A549 (cell line): ENCODE measurements around the gene TNK1. TPM values are rescaled to one million over a fixed set of nuclear protein-coding genes. Genes with fewer than 3 reads are reported as not detected.

ENCODE experiments used
- ATAC-seq, 2 experiments: fragments of 200-7000 bp in 1 of 2; fragments of >200 bp in 1 of 2; cut with Nextera tagmentation in 1 of 2; cut with Tn5 transposase in 1 of 2; 3 replicates each; pipeline versions ENCODE4 v1.8.0 to v1.9.1; 2018 to 2020; ENCODE audit warnings: mild to moderate bottlenecking in 1 of 2, moderate library complexity in 1 of 2
- CTCF ChIA-PET: fragments of 300-600 bp; sonication (Branson Sonifier 250); formaldehyde crosslinking; extraction: SDS; loops from one replicate; lab custom pipeline; 2021; ENCODE audit warnings: antibody characterized with exemption, inconsistent platforms; lab: Yijun Ruan, JAX
- POLR2A ChIA-PET: fragments of 350-600 bp; formaldehyde crosslinking; extraction: SDS; loops from one replicate; lab custom pipeline; 2021; ENCODE audit warnings: antibody characterized with exemption, inconsistent platforms; lab: Yijun Ruan, JAX
- DNase-seq, 2 experiments: peaks; one replicate each; pipeline versions ENCODE4 v3.0.0 to v3.0.0-alpha.2; 2011 to 2016; ENCODE audit warnings: low read depth in 1 of 2, low spot score in 1 of 2
- FAIRE-seq: peaks from 2 replicates; lab custom pipeline; 2011; peaks lifted over from hg19 to GRCh38; lab: Jason Lieb, UNC
- H3K27ac ChIP-seq, 2 experiments: fragments of >200 bp; sonication (Bioruptor Twin); formaldehyde crosslinking; 3 replicates each; pipeline ENCODE4 v1.5.1; 2016 to 2017
- H3K4me1 ChIP-seq: fragments of >200 bp; sonication (Bioruptor Twin); formaldehyde crosslinking; 3 replicates; pipeline ENCODE4 v1.6.1; 2016
- H3K4me2 ChIP-seq: fragments of >200 bp; sonication (Bioruptor Twin); formaldehyde crosslinking; 3 replicates; pipeline ENCODE4 v1.6.1; 2016
- H3K4me3 ChIP-seq: fragments of >200 bp; sonication (Bioruptor Twin); formaldehyde crosslinking; 3 replicates; pipeline ENCODE4 v1.5.1; 2016
- H3K9me3 ChIP-seq: fragments of >200 bp; sonication (Bioruptor Twin); formaldehyde crosslinking; 3 replicates; pipeline ENCODE4 v1.6.1; 2016
- CBX8 ChIP-seq: fragments of 200-600 bp; sonication (generic); IDR thresholded peaks from 2 replicates; pipeline ENCODE4 v1.6.1; 2016
- CHD2 ChIP-seq: fragments of 150-350 bp; IDR thresholded peaks from 2 replicates; pipeline ENCODE4 v1.6.1; 2014; ENCODE audit warnings: low read length; ENCODE audit not compliant: partially characterized antibody
- CHD4 ChIP-seq: fragments of 200-600 bp; sonication (generic); IDR thresholded peaks from 2 replicates; pipeline ENCODE4 v1.6.1; 2016; ENCODE audit warnings: antibody characterized with exemption, mild to moderate bottlenecking, borderline replicate concordance
- EHMT2 ChIP-seq: fragments of 200-600 bp; sonication (generic); IDR thresholded peaks from 2 replicates; pipeline ENCODE4 v1.6.1; 2016; ENCODE audit warnings: antibody characterized with exemption, low read depth, mild to moderate bottlenecking, moderate library complexity
- ESRRA ChIP-seq: fragments of 150-350 bp; IDR thresholded peaks from 2 replicates; pipeline ENCODE4 v1.6.1; 2014; ENCODE audit warnings: mild to moderate bottlenecking, low read length, borderline replicate concordance
- FOSB ChIP-seq: fragments of 250-450 bp; sonication (Bioruptor Pico); IDR thresholded peaks from 2 replicates; pipeline ENCODE4 v1.5.0; 2020; ENCODE audit warnings: mild to moderate bottlenecking, moderate library complexity
- FOSL2 ChIP-seq, 2 experiments: fragments of 450-650 bp in 1 of 2; fragments of >200 bp in 1 of 2; sonication (Bioruptor Twin) in 1 of 2; formaldehyde crosslinking; IDR thresholded peaks; 2 replicates each; pipeline versions ENCODE4 v1.5.0 to v1.6.1; 2016 to 2020; ENCODE audit warnings: mild to moderate bottlenecking in 1 of 2, moderate library complexity in 1 of 2
- GATA3 ChIP-seq: IDR thresholded peaks from 2 replicates; pipeline ENCODE4 v1.6.1; 2012; ENCODE audit warnings: borderline replicate concordance
- HDAC2 ChIP-seq: fragments of 200-600 bp; sonication (generic); IDR thresholded peaks from 2 replicates; pipeline ENCODE4 v1.6.1; 2016
- HOXA7 ChIP-seq: fragments of 250-450 bp; sonication (Bioruptor Pico); IDR thresholded peaks from 2 replicates; pipeline ENCODE4 v1.5.0; 2020; ENCODE audit warnings: mild to moderate bottlenecking, moderate library complexity
- HOXB5 ChIP-seq: fragments of 250-450 bp; sonication (Bioruptor Pico); IDR thresholded peaks from 2 replicates; pipeline ENCODE4 v1.5.0; 2020; ENCODE audit warnings: mild to moderate bottlenecking, moderate library complexity
- MAFK ChIP-seq: fragments of 450-650 bp; IDR thresholded peaks from 2 replicates; pipeline ENCODE4 v1.6.1; 2014; ENCODE audit not compliant: partially characterized antibody
- NFE2L2 ChIP-seq: fragments of 150-350 bp; conservative IDR thresholded peaks from 2 replicates; pipeline ENCODE4 v1.6.1; 2014; ENCODE audit warnings: low read length
- NPAS2 ChIP-seq: fragments of 250-450 bp; sonication (Bioruptor Pico); IDR thresholded peaks from 2 replicates; pipeline ENCODE4 v1.8.0; 2022; ENCODE audit warnings: mild to moderate bottlenecking, moderate library complexity, borderline replicate concordance
- NR3C1 ChIP-seq: fragments of >200 bp; sonication (Bioruptor Twin); formaldehyde crosslinking; IDR thresholded peaks from 3 replicates; pipeline ENCODE4 v1.6.1; 2017
- RARB ChIP-seq: fragments of 250-450 bp; sonication (Bioruptor Pico); IDR thresholded peaks from 2 replicates; pipeline ENCODE4 v1.8.0; 2021; ENCODE audit warnings: mild to moderate bottlenecking, moderate library complexity
- RFX5 ChIP-seq: fragments of 450-650 bp; IDR thresholded peaks from 2 replicates; pipeline ENCODE4 v1.7.1; 2014; ENCODE audit warnings: antibody characterized with exemption, mild to moderate bottlenecking, moderate library complexity
- SREBF2 ChIP-seq: fragments of 450-650 bp; IDR thresholded peaks from 2 replicates; pipeline ENCODE4 v1.6.1; 2014; ENCODE audit warnings: mild to moderate bottlenecking, moderate library complexity
- TFCP2L1 ChIP-seq: fragments of 250-450 bp; sonication (Bioruptor Pico); IDR thresholded peaks from 2 replicates; pipeline ENCODE4 v1.5.0; 2021; ENCODE audit warnings: mild to moderate bottlenecking
- ZC3H11A ChIP-seq: fragments of 450-650 bp; IDR thresholded peaks from 2 replicates; pipeline ENCODE4 v1.6.1; 2014; ENCODE audit warnings: antibody characterized with exemption, mild to moderate bottlenecking
- ZFP36 ChIP-seq: fragments of 450-650 bp; IDR thresholded peaks from 2 replicates; pipeline ENCODE4 v1.6.1; 2014; ENCODE audit warnings: borderline replicate concordance; ENCODE audit not compliant: partially characterized antibody
- ZNF302 ChIP-seq: fragments of 250-450 bp; sonication (Bioruptor Pico); IDR thresholded peaks from 2 replicates; pipeline ENCODE4 v1.9.0; 2021; ENCODE audit warnings: inconsistent platforms, mild to moderate bottlenecking, moderate library complexity
- ZSCAN20 ChIP-seq: fragments of 250-450 bp; sonication (Bioruptor Pico); IDR thresholded peaks from 2 replicates; pipeline ENCODE4 v1.8.0; 2022; ENCODE audit warnings: mild to moderate bottlenecking, moderate library complexity
- WGBS: methylation state at CpG from one replicate; pipeline ENCODE4 v1.1.6; 2017; ENCODE audit errors: missing lambda C conversion rate; 5-methylcytosine and 5-hydroxymethylcytosine counted together
- polyA plus RNA-seq, 4 experiments: library from polyadenylated mRNA; depleted of rRNA in 3 of 4; stranded (reverse); fragments of >200 nt; fragmentation: RNase III in 1 of 4; extraction: RNeasy Plus Mini Kit Qiagen cat#74134 plus additional on column Dnase treatment in 1 of 4; gene quantifications; 2 replicates in 3 of 4; 3 replicates in 1 of 4; pipeline ENCODE4 v1.2.3, GENCODE V29; 2011 to 2017
- TF ChIP-seq, protein P1 (sequence below): fragments of 150-350 bp; IDR thresholded peaks from 2 replicates; pipeline ENCODE4 v1.6.1; 2014; ENCODE audit warnings: low read depth, mild to moderate bottlenecking, low read length
- TF ChIP-seq, protein P2 (sequence below): fragments of >200 bp; sonication (Bioruptor Twin); formaldehyde crosslinking; IDR thresholded peaks from 2 replicates; pipeline ENCODE4 v1.6.1; 2016
- TF ChIP-seq, protein P3 (sequence below): fragments of 250-450 bp; sonication (Bioruptor Pico); IDR thresholded peaks from 2 replicates; pipeline ENCODE4 v1.5.0; 2021; ENCODE audit warnings: mild to moderate bottlenecking, moderate library complexity, borderline replicate concordance

The TNK1 gene
- polyA plus RNA-seq, 2 of the 4 experiments (the other 2 are of a cell fraction), result 1.2 to 2.2 TPM

DNA sequence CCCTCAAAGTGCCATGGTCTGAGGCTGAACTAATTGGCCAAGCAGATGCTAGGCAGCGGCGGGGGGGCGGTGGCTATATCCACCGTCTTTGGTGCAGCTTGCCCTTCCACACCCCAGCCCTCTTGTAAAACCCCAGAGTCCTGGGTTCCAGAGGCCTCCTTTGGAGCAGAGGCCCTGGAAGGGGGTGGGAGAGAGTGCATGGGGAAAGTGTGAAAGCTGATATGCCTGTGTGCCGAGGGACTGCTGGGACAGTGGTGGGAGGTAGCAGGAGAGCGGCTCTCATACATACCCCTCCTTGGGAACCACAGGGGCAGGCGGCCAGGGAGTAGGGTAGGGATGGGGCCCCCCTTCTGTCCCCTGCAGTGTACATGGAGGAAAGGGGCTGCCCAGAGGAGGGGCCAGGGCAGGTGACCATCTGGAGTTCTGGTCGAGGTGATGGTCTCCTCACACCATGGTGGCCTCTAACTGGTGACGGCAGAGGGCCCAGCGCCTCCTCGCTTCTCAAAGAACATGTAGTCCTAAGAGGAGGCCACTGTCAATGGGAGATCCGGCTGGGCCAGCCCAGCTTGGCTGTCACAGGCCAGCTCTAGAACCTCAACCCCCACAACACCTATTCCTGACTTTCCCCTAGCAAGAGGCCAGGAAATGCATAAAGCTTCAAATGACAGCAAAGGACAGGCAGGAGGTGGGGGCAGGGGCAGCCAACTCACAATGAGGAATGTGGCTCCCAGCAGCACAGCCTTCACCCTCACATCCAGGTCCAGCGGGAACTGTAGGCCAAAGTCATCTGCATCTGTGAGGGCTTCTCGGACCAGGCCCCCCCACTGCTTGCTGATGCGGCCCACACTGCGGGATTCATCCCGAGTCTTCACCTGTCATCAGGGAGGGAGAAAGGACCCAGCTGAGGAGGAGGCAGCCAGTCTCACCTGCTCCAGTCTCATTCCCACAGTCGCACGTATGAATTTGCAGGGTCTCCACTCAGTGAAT lies 9.3 kb downstream of the TNK1 start:
- DNase-seq, result no peak
- 84% methylated on average over 19 of the region's 19 CpGs for WGBS
- TF ChIP-seq MAFK (no peak), CBX8 (no peak), ZSCAN20 (CRISPR knock-in tag) (no peak), ZC3H11A (no peak), HDAC2 (no peak), CHD2 (no peak), RARB (CRISPR knock-in tag) (no peak), HOXB5 (CRISPR knock-in tag) (no peak), NFE2L2 (no peak), EHMT2 (no peak), SREBF2 (no peak), HOXA7 (CRISPR knock-in tag) (no peak), GATA3 (no peak), TFCP2L1 (CRISPR knock-in tag) (no peak), NPAS2 (CRISPR knock-in tag) (no peak)
- TF ChIP-seq, protein P1, sequence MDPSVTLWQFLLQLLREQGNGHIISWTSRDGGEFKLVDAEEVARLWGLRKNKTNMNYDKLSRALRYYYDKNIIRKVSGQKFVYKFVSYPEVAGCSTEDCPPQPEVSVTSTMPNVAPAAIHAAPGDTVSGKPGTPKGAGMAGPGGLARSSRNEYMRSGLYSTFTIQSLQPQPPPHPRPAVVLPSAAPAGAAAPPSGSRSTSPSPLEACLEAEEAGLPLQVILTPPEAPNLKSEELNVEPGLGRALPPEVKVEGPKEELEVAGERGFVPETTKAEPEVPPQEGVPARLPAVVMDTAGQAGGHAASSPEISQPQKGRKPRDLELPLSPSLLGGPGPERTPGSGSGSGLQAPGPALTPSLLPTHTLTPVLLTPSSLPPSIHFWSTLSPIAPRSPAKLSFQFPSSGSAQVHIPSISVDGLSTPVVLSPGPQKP, result no peak
- TF ChIP-seq, protein P2, sequence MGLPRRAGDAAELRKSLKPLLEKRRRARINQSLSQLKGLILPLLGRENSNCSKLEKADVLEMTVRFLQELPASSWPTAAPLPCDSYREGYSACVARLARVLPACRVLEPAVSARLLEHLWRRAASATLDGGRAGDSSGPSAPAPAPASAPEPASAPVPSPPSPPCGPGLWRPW, result no peak
- TF ChIP-seq, protein P3, sequence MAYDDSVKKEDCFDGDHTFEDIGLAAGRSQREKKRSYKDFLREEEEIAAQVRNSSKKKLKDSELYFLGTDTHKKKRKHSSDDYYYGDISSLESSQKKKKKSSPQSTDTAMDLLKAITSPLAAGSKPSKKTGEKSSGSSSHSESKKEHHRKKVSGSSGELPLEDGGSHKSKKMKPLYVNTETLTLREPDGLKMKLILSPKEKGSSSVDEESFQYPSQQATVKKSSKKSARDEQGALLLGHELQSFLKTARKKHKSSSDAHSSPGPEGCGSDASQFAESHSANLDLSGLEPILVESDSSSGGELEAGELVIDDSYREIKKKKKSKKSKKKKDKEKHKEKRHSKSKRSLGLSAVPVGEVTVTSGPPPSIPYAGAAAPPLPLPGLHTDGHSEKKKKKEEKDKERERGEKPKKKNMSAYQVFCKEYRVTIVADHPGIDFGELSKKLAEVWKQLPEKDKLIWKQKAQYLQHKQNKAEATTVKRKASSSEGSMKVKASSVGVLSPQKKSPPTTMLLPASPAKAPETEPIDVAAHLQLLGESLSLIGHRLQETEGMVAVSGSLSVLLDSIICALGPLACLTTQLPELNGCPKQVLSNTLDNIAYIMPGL (CRISPR knock-in tag), result no peak
- TF ChIP-seq, all 56 proteins: peak for 0
- H3K4me3 ChIP-seq, result no peak overlapping the region
- H3K4me1 ChIP-seq, result peaks cover 8% of the 10 kb centered on the region; the same call in 1 of the 3 replicates
- H3K4me2 ChIP-seq, result no peak overlapping the region
- ChIA-PET POLR2A (no interaction called here), CTCF (interaction anchor here (0.7 to 17.1 kb wide), 7 partner anchors 17 to 171 kb away, joined by 3 to 139 read pairs (median 4); partner anchors contain the start of genes KCTD11, SENP3, TMEM102 and TMEM95)
- no peak for FAIRE-seq
- no peak for ATAC-seq
- no peak overlapping the region for H3K27ac ChIP-seq
- H3K9me3 ChIP-seq, result no peaks in the 10 kb centered on the region

DNA sequence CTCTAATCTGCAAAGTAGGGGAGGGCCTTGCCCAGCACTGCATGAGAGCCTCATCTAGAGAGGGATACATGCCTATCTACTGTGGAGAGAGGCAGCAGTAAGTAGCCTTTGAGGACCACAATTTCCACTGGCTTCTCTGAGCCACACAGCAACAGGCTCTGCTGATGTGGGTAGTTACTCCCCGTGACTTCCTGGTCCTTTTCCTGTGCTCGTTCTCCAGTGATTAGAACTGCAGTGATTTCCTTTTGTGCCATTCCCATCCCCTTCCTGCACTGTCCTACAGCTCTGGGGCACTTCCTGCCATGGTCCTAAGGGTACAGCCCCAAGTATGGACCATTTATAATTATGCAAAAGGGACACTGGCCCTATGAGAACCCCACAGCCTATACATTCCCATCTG lies 10.4 kb downstream of the TNK1 start:
- Histone ChIP-seq H3K9me3 (no peaks in the 10 kb centered on the region), H3K27ac (no peak overlapping the region), H3K4me3 (no peak overlapping the region), H3K4me1 (peaks cover 10% of the 10 kb centered on the region; the same call in 1 of the 3 replicates), H3K4me2 (no peak overlapping the region)
- ATAC-seq (no peak), DNase-seq (no peak), FAIRE-seq (no peak)
- TF ChIP-seq NR3C1 (no peak), ZFP36 (no peak), RFX5 (no peak), ESRRA (no peak), FOSL2 (IDR thresholded peaks at IDR 0.05) (no peak), FOSL2 (CRISPR knock-in tag; IDR thresholded peaks at IDR 0.05) (no peak), ZNF302 (no peak), TFCP2L1 (CRISPR knock-in tag) (no peak), CHD4 (no peak), FOSB (CRISPR knock-in tag) (no peak)
- TF ChIP-seq, protein P2, result no peak
- POLR2A ChIA-PET, result no interaction called here
- 81% methylated on average over 2 of the region's 2 CpGs for WGBS
- CTCF ChIA-PET, result interaction anchor here (0.8 to 17.1 kb wide), 5 partner anchors 23 to 67 kb away, joined by 3 to 139 read pairs (median 3); partner anchors contain the start of genes KCTD11, TMEM102 and TMEM95
